T-helper 2 cell (primary cell): ENCODE data around the gene GPR137.
A peak's percentile ranks its signal among the peaks of the same experiment; 100 is the strongest.
"Not testable (repeated sequence)": the region's sequence is repeated elsewhere in the genome, so short reads cannot be mapped to it uniquely, and the experiment has no call there.

Experiments used
- DNase-seq, 5 experiments: peaks; one replicate each; pipeline versions ENCODE4 v3.0.0 to v3.0.0-alpha.2; 2012 to 2022
- total RNA-seq, 2 donors: gene quantifications; one replicate each; lab custom pipeline; 2026; lab: John Stamatoyannopoulos, UW

The GPR137 gene, protein sequence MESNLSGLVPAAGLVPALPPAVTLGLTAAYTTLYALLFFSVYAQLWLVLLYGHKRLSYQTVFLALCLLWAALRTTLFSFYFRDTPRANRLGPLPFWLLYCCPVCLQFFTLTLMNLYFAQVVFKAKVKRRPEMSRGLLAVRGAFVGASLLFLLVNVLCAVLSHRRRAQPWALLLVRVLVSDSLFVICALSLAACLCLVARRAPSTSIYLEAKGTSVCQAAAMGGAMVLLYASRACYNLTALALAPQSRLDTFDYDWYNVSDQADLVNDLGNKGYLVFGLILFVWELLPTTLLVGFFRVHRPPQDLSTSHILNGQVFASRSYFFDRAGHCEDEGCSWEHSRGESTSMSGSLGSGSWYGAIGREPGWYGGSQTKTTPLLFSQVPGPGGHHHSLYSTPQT
- total RNA-seq, result 21.5 to 24.9 reads per million in 2 donors

DNA sequence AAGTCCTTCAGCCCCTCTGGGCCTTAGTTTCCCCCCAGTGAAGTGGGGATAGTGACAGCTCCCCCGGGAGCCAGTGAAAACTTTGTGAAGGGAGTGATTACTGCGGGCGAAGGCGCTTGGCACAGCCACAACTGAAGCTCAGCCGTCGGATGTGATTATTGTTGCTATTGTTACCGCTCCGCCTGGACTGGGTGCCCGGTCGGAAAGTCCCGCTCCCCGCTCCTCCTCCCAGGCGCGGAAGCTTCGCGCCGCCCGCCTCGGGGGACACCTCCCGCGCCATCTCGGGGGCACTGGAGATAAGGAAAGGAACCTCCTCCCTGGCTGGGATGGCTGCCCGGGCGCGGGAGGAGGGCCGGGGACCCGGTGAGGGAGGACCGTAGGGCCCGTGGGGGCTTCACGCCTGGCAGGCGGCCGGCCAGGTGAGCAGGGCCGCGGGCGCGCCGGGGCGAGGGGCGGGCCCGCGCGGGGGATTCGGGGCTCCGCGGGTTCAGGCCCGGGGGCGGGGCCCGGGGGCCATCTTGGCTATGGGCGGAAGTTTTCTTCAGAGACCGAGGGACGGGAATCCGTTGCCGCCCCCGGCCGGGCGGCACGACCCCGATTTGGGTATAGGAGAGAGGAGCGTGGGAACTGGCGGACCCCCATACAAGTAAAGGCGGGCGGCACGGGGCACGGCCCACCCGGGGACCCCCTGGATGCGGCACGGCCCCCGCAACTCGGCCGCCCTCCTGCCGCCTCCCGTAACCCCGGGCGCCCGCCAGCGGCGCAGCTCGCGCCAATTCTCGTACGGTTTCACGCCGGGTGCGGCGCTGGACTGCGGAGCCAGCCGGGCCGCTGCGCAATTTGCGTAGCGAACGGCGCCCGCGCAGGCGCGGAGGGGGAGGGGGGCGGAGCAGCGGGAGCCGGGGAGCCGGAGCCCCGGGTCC lies at the start of gene GPR137:
GPR137 (plus strand) TSS at position 887 of the 923 bp plus-strand sequence. CDS start 677 bp downstream, outside the sequence.
- peak; percentile 83 to 91 (median 87) for DNase-seq

DNA sequence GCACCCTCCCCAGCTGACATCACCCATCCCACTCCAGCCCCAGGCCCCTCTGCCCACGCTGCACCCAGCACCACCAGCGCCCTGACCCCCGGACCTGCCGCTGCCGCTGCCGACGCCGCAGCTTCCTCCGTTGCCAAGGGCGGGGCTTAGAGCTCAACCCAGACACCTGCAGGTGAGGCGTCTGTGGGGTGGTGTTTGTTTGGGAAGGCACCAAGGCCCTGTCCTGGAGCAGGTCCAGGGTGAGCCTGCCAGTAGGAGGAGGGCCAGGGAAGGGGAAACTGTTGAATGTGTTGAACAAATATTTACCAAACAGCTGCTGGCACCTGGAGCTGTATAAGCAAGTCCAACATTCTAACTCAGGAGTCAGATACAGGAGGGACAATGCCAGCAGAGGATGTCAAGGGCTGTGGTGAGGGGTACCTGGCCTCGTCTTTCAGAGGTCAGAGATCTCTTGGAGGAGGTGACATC lies 48.1 kb upstream of the GPR137 start:
- DNase-seq, result no peak

DNA sequence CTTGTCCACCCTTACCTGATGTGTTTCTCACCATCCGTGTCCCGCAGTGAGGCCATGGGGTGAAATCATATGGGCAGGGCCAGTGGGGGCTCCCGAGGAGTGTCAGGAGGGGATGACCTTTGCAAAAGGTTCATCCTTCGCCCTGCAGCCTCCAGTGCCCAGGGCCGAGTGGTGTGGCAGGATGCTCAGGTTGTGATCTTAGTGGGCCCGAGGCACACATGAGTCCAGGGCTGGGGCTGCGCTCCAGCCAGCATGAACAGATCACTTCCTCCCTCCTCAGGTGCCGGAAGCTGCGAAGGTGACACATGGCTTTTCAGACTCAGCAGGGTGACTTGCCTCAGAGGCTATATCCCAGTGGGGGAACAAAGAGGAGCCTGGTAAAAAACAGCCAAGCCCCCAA lies 47.6 kb upstream of the GPR137 start:
- no peak for DNase-seq

DNA sequence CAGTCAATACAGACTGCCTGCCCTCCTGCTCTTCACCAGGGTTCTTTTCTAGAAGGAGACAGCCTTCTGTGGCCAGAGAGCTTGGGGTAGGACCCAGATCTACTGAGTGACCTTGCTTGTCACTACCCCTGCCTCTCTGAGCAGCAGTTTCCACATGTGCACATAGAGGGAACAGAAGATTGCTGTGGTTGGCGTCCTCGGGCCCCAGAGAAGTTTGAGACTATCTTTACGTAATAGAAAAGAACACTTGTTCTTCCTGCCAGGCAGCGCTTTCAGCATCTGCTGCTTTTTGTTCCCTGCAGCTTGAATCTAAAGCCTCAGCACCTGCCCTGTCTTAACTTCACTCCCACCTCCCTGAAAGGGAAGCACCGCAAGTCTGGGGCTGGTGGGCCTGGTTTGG lies 46.6 kb upstream of the GPR137 start:
- DNase-seq, result no peak

DNA sequence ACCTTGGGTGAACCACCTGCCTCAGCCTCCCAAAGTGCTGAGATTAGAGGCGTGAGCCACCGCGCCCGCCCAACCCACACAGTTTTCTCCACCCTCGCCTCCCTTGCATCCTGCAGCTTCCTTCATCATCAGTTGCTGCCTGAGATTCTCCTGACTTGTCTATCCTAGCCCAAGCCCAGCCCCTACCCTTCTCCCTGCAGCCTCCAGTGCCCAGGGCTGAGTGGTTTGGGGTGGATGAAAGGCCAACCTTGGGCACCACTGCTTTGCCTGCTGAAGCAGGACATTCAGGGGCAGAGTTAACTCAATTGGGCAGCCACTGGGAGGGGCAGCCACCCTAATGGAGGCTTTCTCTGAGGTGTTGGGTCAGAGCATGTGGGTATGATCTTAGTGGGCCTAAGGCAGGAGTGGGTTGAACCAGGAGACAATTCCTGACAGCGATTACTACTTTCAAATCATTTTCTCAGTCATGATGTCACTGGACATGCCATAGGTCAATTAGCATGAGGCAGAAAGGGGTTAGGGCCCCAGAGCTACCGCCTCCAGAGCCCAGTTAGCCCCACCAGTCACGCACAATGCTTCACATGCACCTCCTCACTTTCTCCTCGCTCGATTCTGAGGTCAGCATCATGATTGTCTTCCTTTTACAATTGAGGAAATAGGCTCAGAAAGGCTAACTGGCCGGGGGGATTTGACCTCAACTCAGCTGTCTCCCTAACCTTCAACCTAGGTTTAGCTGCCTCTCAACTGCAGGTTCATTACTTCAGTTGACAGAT lies 45.8 kb upstream of the GPR137 start:
- no peak for DNase-seq

DNA sequence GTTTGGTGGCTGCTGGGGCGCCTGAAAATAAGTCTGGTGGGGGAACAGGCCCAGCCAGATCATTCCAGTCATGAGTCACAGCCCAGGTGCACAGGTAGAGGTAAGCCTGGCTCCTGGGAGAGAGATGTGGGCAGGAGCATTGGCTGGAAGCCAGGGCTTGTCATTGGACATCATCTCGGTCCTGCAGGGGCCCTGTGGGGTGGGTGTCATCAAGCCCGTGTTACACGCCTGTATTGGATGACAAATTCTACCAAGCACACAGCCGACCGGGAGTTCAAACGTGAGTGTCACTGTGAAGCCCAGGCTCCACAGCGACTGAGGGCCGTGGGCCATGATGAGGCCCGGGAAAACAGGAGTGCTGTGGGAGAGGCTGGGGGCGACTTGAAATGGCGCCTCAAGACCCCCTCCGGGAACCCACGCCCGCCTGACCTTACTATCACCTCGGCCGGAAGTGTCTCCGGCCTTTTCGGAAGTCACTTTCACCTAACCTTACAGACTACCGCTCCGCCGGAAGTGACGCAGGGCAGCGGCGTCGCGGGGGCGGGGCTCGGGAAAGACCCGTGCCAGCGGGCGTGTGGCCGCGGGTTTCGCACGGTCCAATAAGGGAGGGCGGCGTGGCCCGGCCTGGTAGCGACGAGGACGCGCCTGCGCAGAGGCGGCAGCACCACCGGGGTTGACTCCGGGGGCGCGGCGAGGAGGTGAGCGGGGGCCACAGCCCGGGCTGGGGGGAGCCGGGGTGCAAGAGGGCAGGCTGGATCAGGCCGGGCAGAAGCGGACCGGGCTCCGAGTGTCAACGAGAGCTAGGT lies 45.0 kb upstream of the GPR137 start, which contains the start of gene FKBP2:
FKBP2 (plus strand) TSS at position 661 of the 806 bp plus-strand sequence. CDS start 1,293 bp downstream, outside the sequence.
- DNase-seq, result peak; percentile 96 to 99 (median 98)

DNA sequence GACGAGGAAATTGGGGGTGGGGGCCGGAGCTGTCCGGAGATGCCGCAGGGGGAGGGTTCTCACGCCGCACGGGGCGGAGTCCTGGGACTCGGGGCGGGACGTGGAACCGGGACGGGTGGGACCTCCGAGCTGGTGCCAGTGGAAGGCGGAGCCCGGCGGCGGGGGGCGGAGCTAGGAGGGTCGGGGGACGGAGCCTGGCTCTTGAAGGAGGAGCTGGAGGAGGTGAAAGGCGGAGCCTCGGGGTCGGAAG lies 44.5 kb upstream of the GPR137 start:
- DNase-seq, result peak in 3 of 5 experiments; percentile 99 to 100 (median 100)

DNA sequence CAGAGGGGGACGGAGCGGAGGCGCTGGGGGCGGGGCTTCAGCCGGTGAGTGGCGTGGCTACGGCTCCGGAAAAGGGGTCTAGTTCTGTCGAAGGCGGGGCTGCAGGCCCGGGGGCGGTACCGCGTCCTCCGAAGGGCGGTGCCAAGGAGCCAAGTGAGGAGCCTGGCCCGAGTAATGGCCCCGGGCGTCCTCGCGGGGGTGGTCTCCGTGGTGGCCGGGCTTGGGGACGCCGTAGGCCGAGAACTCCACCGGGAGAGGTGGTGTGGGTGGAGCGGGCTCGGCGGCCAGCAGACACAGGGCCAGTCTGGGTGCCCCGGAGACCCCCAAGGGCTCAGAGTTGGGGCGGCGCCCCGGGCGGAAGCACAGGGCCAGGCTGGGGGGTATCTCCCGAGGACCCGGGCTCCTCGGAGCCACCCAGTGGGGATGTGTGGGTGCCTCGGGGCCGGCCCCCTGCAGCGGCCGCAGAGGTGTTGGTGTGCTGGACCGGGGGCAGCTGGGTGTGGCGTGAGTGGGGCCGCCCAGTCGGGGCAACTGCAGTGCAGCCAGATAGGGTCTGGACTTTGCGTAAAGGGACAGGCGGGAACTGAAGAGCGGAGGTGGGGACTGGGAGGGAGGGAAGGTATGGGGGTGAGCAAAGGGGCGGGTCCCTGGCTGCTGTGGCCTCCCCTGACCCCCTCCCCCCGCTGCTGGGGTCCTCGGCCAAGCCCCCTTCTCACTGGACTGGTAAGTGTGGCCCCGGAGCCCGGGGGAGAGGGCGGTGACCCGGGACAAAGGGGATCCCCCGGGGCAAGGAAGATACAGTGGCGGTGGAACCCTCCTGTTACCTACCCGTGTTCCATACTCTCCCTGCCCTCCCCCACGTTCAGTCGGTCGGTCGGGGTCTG lies 43.9 kb upstream of the GPR137 start:
- DNase-seq, result peak in 2 of 5 experiments; percentile 98 to 100

DNA sequence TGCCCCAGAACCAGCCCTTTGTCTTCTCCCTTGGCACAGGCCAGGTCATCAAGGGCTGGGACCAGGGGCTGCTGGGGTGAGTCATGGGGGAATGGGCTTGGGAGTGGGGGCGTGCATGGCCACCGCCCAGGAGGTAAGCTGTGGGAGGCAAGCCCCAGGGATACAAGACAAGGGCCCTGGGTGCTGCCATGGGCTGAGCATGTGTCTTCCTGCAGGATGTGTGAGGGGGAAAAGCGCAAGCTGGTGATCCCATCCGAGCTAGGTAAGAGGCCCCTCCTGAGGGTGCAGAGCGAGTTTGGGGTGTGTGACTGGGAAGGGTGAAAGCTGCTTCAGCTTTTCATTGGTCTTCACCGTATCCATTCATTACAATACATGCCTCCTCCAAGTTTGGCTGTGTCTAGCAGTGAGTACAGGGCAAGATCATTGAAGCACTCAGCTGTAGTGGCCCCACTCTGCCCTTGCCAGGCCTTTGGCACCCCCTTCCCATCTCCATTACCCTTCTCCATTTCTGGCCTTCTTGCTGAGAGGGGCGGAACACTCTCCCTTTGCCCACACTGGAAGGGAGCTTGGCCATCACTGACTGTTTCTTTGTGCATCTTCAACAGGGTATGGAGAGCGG lies 42.3 kb upstream of the GPR137 start:
- no peak for DNase-seq

DNA sequence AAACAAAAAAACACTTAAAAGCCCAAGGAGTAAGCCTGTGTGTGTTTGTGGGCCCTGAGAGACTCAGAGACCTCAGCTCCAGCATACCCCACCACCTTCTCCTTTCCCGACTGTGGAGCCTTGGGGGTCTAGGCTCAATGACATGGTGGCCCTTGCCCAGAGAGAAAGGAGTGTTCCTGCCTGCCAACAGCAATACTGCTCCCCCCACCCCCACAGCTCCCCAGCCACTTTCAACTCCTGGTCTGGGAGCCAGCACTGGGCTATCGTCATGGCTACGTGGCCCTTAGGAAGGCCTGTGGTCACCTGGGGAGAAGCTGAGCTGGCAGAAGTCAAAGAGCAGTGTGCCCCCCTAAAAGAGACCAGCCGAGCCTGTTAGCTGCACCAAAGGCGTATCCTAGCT lies 41.5 kb upstream of the GPR137 start:
- no peak for DNase-seq

DNA sequence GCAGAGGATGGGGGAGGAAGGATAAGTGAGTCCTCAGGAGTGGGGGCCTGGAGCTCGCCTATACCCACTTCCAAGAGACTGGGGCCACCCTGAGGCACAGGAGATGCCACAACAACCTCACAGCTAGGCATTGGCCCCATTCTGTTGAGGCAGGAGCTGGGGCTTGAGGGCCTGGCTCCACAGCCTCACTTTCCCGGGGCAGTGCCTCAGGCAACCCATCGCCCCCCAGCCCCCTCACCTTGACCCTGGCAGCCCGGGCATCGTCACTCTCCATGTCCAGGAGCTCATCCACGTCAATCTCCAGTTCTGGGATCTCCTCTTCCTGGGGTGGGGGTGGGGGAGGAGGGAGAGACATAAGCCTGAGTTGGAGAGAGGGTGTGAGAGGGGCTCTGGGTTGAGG lies 40.7 kb upstream of the GPR137 start:
- no peak for DNase-seq

DNA sequence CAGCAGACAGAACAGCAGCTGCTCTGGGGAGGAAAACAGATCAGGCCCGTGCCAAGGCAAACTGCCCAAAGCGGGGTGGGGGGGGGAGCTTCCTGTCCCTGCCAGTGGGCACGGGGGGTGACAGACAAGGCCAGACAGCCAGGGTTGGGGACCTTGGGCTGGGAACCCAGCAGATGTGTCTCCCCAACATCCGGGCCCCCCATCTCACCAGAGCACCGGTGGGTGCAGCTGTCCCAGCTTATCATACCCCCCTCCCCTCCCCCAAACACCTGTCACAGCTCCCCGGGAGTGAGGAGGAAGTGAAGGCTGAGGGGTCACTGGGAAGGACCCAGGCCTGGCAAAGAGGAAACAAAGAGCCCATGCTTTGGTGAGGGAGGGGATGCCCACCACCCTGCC lies 40.2 kb upstream of the GPR137 start:
- DNase-seq, result peak in 2 of 5 experiments; percentile 53 to 74

DNA sequence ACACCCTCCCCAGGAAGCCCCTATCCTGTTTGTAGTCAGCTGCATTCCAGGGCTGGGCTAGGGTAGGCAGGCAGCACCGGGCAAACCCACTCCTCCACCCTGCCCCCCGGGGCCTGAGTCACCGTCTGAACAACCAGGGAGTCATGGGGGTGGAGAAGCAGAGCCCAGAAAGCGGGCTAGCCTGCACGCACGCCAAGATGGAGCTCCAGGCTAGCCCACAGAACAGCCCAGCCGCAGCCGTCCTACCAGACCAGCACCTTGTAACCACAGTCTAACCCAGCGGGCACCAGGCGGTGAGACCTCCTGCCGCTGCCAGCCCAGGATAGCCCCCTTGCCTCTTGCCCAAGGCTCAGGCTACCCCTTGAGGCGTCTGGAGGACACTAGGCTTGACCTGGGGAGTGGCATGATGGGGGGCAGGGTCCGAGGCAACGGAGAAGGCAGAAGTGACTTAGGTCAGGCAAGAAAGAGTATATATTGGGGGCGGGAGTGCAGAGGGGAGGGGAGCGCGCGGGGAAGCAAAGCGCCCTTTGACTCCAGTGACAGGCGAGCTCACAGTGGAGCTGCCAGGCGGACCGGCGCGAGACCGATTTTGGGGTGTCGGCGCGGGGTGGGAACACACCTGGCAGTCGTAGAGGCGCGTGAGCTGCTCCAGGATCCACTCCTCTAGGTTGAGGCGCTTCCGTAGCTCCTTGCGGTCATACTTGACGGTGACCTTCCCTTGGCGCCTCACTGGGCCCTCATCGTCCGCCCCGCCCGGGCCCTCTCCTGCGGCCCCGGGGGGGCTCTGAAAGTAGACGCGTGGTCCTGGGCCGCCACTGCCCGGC lies 39.6 kb upstream of the GPR137 start:
- DNase-seq, result peak in 4 of 5 experiments; percentile 36 to 78 (median 60)

DNA sequence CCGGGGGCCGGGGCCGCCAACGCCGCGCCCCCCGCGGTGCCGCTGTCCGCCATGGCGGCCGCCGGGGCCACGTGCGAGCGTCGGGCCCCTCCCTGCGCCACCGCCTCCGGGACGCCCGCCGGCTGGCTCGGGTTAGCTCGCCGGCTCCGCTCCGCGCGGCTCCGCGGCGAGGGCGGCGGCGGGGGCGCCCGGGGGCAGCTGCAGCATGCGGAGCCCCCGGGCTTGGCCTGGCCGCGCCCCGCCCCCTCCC lies 39.1 kb upstream of the GPR137 start:
- DNase-seq, result not testable (repeated sequence)

DNA sequence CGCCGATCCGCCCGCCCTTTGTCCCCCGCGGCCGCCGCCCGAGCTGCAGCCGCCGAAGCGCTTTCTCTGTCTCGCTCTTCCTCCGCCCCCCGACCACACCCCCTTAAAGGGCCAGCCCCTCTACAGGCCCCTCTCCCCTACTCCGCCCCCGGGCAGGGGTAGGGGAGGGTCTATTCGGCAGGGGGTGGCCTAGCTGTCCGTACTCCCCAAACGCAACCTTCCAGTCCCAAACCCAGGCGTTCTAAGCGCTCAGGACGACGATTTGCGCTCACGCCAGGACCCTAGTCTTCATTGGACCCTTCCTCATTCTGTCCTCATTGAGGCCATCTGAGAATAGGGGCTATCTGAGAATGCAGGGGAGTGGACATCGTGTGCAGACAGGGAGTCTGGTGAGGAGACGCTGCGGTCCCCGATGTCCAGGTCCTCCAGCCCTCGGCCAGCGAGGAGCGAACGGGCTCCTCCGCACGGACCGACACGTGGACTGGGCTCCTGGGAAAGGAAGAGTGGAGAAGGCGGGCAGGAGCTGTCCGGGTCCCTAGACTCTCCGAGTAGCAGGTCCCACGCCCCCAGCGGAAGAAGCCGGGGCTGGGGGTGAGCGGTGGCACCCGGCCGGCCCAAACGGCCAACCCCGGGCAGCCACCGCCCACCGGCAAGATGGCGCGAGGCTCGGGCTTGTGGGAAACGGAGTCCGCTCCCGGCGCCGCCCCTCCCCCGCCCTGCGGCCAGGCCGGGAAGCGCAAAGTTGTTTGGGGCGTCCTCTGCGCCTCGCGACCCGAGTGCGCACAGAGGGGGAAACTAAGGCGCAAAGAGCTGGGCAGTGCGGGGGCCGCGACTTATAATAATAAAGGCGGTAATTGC lies 38.5 kb upstream of the GPR137 start, which contains the start of gene PPP1R14B:
PPP1R14B (minus strand) TSS at position 73 of the 858 bp plus-strand sequence. CDS start 270 bp downstream, outside the sequence.
- peak; percentile 60 to 85 (median 75) for DNase-seq

DNA sequence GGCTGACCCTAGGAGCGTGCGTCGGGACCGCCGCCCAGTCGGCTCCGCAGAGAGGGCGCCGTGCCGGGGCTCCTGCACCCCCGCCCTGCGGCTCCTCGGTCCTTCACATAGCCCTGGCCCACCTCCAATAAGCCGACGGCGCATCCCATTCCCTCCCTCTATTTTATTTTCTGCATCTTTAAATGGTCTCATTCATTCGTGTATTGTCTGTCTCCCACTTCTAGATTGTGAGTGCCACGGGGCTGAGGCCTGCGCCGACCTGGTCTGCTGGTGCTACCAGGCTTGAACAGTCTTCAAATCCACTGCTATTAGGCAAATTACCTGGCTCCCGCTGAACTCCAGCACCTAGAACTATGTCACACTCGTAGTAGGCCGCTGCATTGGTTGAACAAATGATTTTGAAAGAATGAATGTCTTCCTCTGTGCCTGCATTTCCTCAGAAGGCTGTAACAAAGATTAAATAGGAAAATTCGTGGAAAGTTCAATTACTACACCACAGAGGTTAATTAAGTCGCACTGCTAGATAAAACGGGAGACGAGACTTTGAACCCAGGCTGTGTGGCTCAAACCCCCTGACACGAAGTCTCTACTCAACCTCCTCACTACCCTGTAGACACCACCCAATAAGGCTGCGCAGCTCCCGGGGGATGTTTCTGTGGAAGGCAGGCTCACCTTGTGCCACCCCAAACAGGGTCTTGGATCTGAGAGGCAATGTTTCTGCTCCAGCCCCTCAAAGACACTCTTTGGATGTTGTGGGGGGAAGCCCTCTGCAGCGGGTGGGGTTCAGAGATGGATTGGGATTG lies 37.7 kb upstream of the GPR137 start:
- no peak for DNase-seq

DNA sequence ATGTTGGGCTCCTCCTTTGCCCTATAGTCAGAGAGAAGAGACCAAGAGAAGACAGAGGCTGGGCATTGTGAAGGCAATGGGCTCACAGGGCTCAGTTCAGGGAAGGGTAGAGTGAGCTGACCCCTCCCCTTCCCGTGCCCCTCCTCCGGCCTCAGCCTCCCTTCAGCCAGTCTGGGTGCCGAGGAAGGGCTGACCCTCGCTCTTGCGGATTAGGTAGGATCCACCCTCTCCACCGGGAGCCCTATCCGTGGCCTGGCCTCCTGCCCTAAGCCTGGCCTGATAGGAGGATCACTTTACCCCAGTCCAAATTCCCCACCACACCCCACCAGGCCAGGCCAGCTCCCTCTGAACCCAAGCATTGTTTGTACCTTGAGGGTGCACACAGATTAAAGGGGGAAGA lies 37.1 kb upstream of the GPR137 start:
- DNase-seq, result no peak

DNA sequence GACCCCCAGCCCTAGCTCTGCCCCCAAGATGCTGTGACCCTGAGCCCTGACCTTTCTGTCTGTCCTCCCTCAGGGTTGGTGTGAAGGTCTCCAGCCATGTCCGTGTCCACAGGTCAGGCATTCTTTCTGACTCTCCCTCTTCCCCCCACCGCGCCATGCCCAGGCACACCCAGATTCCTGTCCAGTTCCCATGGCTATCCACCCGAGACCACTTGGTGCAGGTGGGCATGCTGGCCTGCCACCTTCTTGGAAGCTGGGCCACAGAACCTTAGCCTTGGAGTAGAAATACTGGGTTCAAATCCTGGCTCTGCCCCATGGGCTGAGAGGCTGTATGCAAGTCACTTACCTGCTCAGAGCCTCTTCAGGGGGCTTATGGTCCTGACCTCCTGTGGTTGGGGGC lies 36.6 kb upstream of the GPR137 start:
- no peak for DNase-seq
